Immature natural killer cell (primary cell): ENCODE results near the gene FRMPD4. TPM values are rescaled to one million over a fixed set of nuclear protein-coding genes. Genes with fewer than 3 reads are reported as not detected.

ENCODE experiments used
- DNase-seq, 3 donors: peaks; one replicate each; pipeline ENCODE4 v3.0.0; 2022; ENCODE audit warnings: mixed read lengths in 1 of 3
- H3K27ac Mint-ChIP-seq, 6 donors: one replicate each; pipeline ENCODE4 v1.8.0; 2020; ENCODE audit warnings: mixed read lengths in 6 of 6, mild to moderate bottlenecking in 5 of 6, inconsistent platforms in 4 of 6, moderate library complexity in 3 of 6
- H3K27me3 Mint-ChIP-seq, 3 donors: one replicate each; pipeline ENCODE4 v1.8.0; 2020 to 2021; ENCODE audit warnings: low read depth in 3 of 3, mild to moderate bottlenecking in 3 of 3, mixed read lengths in 3 of 3, moderate library complexity in 3 of 3, inconsistent platforms in 1 of 3
- H3K36me3 Mint-ChIP-seq, 3 donors: one replicate each; pipeline ENCODE4 v1.8.0; 2020; ENCODE audit warnings: mixed read lengths in 3 of 3, inconsistent platforms in 2 of 3, mild to moderate bottlenecking in 2 of 3
- H3K4me1 Mint-ChIP-seq, 2 donors: one replicate each; pipeline ENCODE4 v1.8.0; 2020; ENCODE audit warnings: inconsistent platforms in 2 of 2, mild to moderate bottlenecking in 2 of 2, mixed read lengths in 2 of 2, moderate library complexity in 1 of 2
- H3K4me3 Mint-ChIP-seq, 5 donors: one replicate each; pipeline ENCODE4 v1.8.0; 2020; ENCODE audit warnings: mild to moderate bottlenecking in 5 of 5, mixed read lengths in 5 of 5, inconsistent platforms in 3 of 5, moderate library complexity in 3 of 5
- H3K9me3 Mint-ChIP-seq, 6 donors: one replicate each; pipeline ENCODE4 v1.8.0; 2020; ENCODE audit warnings: mild to moderate bottlenecking in 6 of 6, mixed read lengths in 6 of 6, inconsistent platforms in 4 of 6, moderate library complexity in 3 of 6
- polyA plus RNA-seq, 3 donors: library from polyadenylated mRNA; unstranded; fragments of 300-500 nt; fragmentation: Illumina TruSeq; gene quantifications; one replicate each; pipeline ENCODE4 v1.2.3, GENCODE V29; 2021

The FRMPD4 gene
- polyA plus RNA-seq, result not detected

- DNase-seq, result no peak
- peaks cover 1 to 19% (median 9%) of the 10 kb centered on the region in 3 donors for H3K27me3 Mint-ChIP-seq
- H3K27ac Mint-ChIP-seq, result no peak within 1 kb of the TSS
- H3K4me1 Mint-ChIP-seq, result no peaks in the 10 kb centered on the region
- H3K9me3 Mint-ChIP-seq, result peaks cover 0 to 6% (median 0%) of the 10 kb centered on the region in 6 donors
- no peaks in the 10 kb centered on the region for H3K36me3 Mint-ChIP-seq
- H3K4me3 Mint-ChIP-seq, result peak within 1 kb of the TSS in 1 of 5 donors; percentile 20
Observed at GRCh38 chrX:12138361-12139313, at the start of gene FRMPD4. Gene FRMPD4, plus strand, starts transcription at chrX:12138473. Its CDS starts 499 bp downstream, at chrX:12138972.

GRCh38 chrX:12089740-12090139 is 48.5 kb upstream of the FRMPD4 start:
- H3K27me3 Mint-ChIP-seq, result peaks cover 0 to 10% (median 8%) of the 10 kb centered on the region in 3 donors
- no peak overlapping the region for H3K4me3 Mint-ChIP-seq
- no peak overlapping the region for H3K27ac Mint-ChIP-seq

GRCh38 chrX:12113321-12113720 is 25.0 kb upstream of the FRMPD4 start:
- H3K4me1 Mint-ChIP-seq, result no peaks in the 10 kb centered on the region
- H3K9me3 Mint-ChIP-seq, result peaks cover 0 to 14% (median 4%) of the 10 kb centered on the region in 6 donors
- H3K27ac Mint-ChIP-seq, result no peak overlapping the region

More at GRCh38 chrX:12089740-12090139, 48.5 kb upstream of the FRMPD4 start:
- no peak for DNase-seq
- H3K4me1 Mint-ChIP-seq, result no peaks in the 10 kb centered on the region
- H3K9me3 Mint-ChIP-seq, result peaks cover 0 to 6% (median 2%) of the 10 kb centered on the region in 6 donors
- H3K36me3 Mint-ChIP-seq, result no peaks in the 10 kb centered on the region

GRCh38 chrX:12115377-12115776 is 22.9 kb upstream of the FRMPD4 start:
- DNase-seq, result no peak
- Mint-ChIP-seq H3K4me1 (no peaks in the 10 kb centered on the region), H3K4me3 (no peak overlapping the region), H3K27me3 (peaks cover 0 to 6% (median 3%) of the 10 kb centered on the region in 3 donors), H3K9me3 (peaks cover 0 to 17% (median 2%) of the 10 kb centered on the region in 6 donors), H3K27ac (no peak overlapping the region), H3K36me3 (no peaks in the 10 kb centered on the region)

More at GRCh38 chrX:12113321-12113720, 25.0 kb upstream of the FRMPD4 start:
- DNase-seq, result no peak
- Mint-ChIP-seq H3K36me3 (no peaks in the 10 kb centered on the region), H3K4me3 (no peak overlapping the region), H3K27me3 (peaks cover 0 to 7% (median 2%) of the 10 kb centered on the region in 3 donors)

GRCh38 chrX:12118134-12118533 is 20.1 kb upstream of the FRMPD4 start:
- Mint-ChIP-seq H3K4me3 (no peak overlapping the region), H3K27ac (no peak overlapping the region), H3K36me3 (no peaks in the 10 kb centered on the region), H3K27me3 (peaks cover 3 to 9% (median 3%) of the 10 kb centered on the region in 3 donors), H3K9me3 (peaks cover 0 to 17% (median 2%) of the 10 kb centered on the region in 6 donors), H3K4me1 (no peaks in the 10 kb centered on the region)
- no peak for DNase-seq

GRCh38 chrX:12128017-12128416 is 10.3 kb upstream of the FRMPD4 start:
- H3K4me3 Mint-ChIP-seq, result no peak overlapping the region
- DNase-seq, result no peak
- H3K4me1 Mint-ChIP-seq, result no peaks in the 10 kb centered on the region
- H3K9me3 Mint-ChIP-seq, result peaks cover 0 to 23% (median 6%) of the 10 kb centered on the region in 6 donors
- peaks cover 0 to 1% (median 0%) of the 10 kb centered on the region in 3 donors for H3K27me3 Mint-ChIP-seq
- H3K27ac Mint-ChIP-seq, result no peak overlapping the region
- no peaks in the 10 kb centered on the region for H3K36me3 Mint-ChIP-seq

- Mint-ChIP-seq H3K4me1 (no peaks in the 10 kb centered on the region), H3K36me3 (no peaks in the 10 kb centered on the region), H3K27me3 (peaks cover 1 to 19% (median 9%) of the 10 kb centered on the region in 3 donors), H3K27ac (no peak overlapping the region), H3K9me3 (peaks cover 0 to 6% (median 0%) of the 10 kb centered on the region in 6 donors), H3K4me3 (no peak overlapping the region)
- no peak for DNase-seq
Observed at GRCh38 chrX:12137951-12138360, 317 bp upstream of the FRMPD4 start.

GRCh38 chrX:12139934-12140611 is 1.8 kb downstream of the FRMPD4 start:
- H3K27me3 Mint-ChIP-seq, result peaks cover 1 to 19% (median 9%) of the 10 kb centered on the region in 3 donors
- H3K4me3 Mint-ChIP-seq, result no peak overlapping the region
- H3K4me1 Mint-ChIP-seq, result no peaks in the 10 kb centered on the region
- H3K27ac Mint-ChIP-seq, result no peak overlapping the region
- DNase-seq, result no peak
- H3K9me3 Mint-ChIP-seq, result peaks cover 0 to 6% (median 0%) of the 10 kb centered on the region in 6 donors
- H3K36me3 Mint-ChIP-seq, result no peaks in the 10 kb centered on the region

- Mint-ChIP-seq H3K36me3 (no peaks in the 10 kb centered on the region), H3K4me3 (no peak overlapping the region), H3K27me3 (peaks cover 1 to 16% (median 6%) of the 10 kb centered on the region in 3 donors), H3K27ac (no peak overlapping the region), H3K4me1 (no peaks in the 10 kb centered on the region), H3K9me3 (peaks cover 0 to 6% (median 0%) of the 10 kb centered on the region in 6 donors)
- DNase-seq, result no peak
Observed at GRCh38 chrX:12141511-12141910, 3.2 kb downstream of the FRMPD4 start.

GRCh38 chrX:12142661-12143060 is 4.4 kb downstream of the FRMPD4 start:
- Mint-ChIP-seq H3K27me3 (peaks cover 0 to 10% (median 6%) of the 10 kb centered on the region in 3 donors), H3K36me3 (no peaks in the 10 kb centered on the region), H3K27ac (no peak overlapping the region), H3K4me3 (no peak overlapping the region), H3K9me3 (peaks cover 0 to 6% (median 0%) of the 10 kb centered on the region in 6 donors), H3K4me1 (no peaks in the 10 kb centered on the region)
- DNase-seq, result no peak

- Mint-ChIP-seq H3K27me3 (peaks cover 0 to 12% (median 0%) of the 10 kb centered on the region in 3 donors), H3K4me1 (no peaks in the 10 kb centered on the region), H3K4me3 (no peak overlapping the region), H3K9me3 (peaks cover 0 to 1% (median 0%) of the 10 kb centered on the region in 6 donors), H3K27ac (no peak overlapping the region), H3K36me3 (no peaks in the 10 kb centered on the region)
- DNase-seq, result no peak
Observed at GRCh38 chrX:12145402-12145801, 7.1 kb downstream of the FRMPD4 start.

GRCh38 chrX:12149670-12150407 is 11.6 kb downstream of the FRMPD4 start:
- DNase-seq, result no peak
- peaks cover 0 to 11% (median 0%) of the 10 kb centered on the region in 3 donors for H3K27me3 Mint-ChIP-seq
- H3K9me3 Mint-ChIP-seq, result peaks cover 0 to 1% (median 0%) of the 10 kb centered on the region in 6 donors
- H3K27ac Mint-ChIP-seq, result no peak overlapping the region
- no peak overlapping the region for H3K4me3 Mint-ChIP-seq
- no peaks in the 10 kb centered on the region for H3K4me1 Mint-ChIP-seq
- no peaks in the 10 kb centered on the region for H3K36me3 Mint-ChIP-seq

GRCh38 chrX:12153317-12153716 is 15.0 kb downstream of the FRMPD4 start:
- Mint-ChIP-seq H3K36me3 (no peaks in the 10 kb centered on the region), H3K9me3 (peaks cover 0 to 3% (median 0%) of the 10 kb centered on the region in 6 donors), H3K4me1 (no peaks in the 10 kb centered on the region), H3K27me3 (peaks cover 0 to 12% (median 0%) of the 10 kb centered on the region in 3 donors), H3K27ac (no peak overlapping the region), H3K4me3 (no peak overlapping the region)
- no peak for DNase-seq
